ENCODE results near the gene ZDHHC7. TPM values are rescaled to one million over a fixed set of nuclear protein-coding genes. Genes with fewer than 3 reads are reported as not detected.

Gene ZDHHC7
- total RNA-seq, 3 donors from 2014 or later (not counting 1 experiment from before 2014, with no cell fraction given) = 37.9 to 64.9 (median 45.2) TPM

- ATAC-seq (no peak), DNase-seq (peak in 1 of 2 donors; percentile 20)
- Histone ChIP-seq H3K4me3 (ENCODE audit: low read length) (no peak overlapping the region), H3K4me1 (ENCODE audit: control insufficient read depth, insufficient read depth, low read length) (peaks cover 49% of the 10 kb centered on the region), H3K27me3 (ENCODE audit: control insufficient read depth, insufficient read depth, low read length) (no peaks in the 10 kb centered on the region), H3K36me3 (ENCODE audit: control insufficient read depth, insufficient read depth, low read length) (no peaks in the 10 kb centered on the region), H3K9me3 (ENCODE audit: control insufficient read depth, insufficient read depth, low read length) (no peaks in the 10 kb centered on the region), H3K27ac (ENCODE audit: low read length) (no peak overlapping the region)
- intact Hi-C loops (cut with micrococcal nuclease) = no loop called here
- Mint-ChIP-seq H3K27ac (peak overlapping the region; percentile 90 to 91), H3K4me3 (peak overlapping the region; percentile 78), H3K27me3 (ENCODE audit: low read depth in 2 of 2) (peaks cover 11 to 18% of the 10 kb centered on the region in 2 donors), H3K36me3 (no peaks in the 10 kb centered on the region), H3K9me3 (no peaks in the 10 kb centered on the region), H3K4me1 (peaks cover 32 to 44% of the 10 kb centered on the region in 2 donors)
- 89% methylated on average over 7 of the region's 9 CpGs for WGBS (ENCODE audit: insufficient coverage)
- TF ChIP-seq, protein P1, sequence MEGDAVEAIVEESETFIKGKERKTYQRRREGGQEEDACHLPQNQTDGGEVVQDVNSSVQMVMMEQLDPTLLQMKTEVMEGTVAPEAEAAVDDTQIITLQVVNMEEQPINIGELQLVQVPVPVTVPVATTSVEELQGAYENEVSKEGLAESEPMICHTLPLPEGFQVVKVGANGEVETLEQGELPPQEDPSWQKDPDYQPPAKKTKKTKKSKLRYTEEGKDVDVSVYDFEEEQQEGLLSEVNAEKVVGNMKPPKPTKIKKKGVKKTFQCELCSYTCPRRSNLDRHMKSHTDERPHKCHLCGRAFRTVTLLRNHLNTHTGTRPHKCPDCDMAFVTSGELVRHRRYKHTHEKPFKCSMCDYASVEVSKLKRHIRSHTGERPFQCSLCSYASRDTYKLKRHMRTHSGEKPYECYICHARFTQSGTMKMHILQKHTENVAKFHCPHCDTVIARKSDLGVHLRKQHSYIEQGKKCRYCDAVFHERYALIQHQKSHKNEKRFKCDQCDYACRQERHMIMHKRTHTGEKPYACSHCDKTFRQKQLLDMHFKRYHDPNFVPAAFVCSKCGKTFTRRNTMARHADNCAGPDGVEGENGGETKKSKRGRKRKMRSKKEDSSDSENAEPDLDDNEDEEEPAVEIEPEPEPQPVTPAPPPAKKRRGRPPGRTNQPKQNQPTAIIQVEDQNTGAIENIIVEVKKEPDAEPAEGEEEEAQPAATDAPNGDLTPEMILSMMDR (IDR thresholded peaks at IDR 0.05) = no peak
Measured at GRCh38 chr16:85057212-85057889, 46.0 kb upstream of the ZDHHC7 start.

DNA sequence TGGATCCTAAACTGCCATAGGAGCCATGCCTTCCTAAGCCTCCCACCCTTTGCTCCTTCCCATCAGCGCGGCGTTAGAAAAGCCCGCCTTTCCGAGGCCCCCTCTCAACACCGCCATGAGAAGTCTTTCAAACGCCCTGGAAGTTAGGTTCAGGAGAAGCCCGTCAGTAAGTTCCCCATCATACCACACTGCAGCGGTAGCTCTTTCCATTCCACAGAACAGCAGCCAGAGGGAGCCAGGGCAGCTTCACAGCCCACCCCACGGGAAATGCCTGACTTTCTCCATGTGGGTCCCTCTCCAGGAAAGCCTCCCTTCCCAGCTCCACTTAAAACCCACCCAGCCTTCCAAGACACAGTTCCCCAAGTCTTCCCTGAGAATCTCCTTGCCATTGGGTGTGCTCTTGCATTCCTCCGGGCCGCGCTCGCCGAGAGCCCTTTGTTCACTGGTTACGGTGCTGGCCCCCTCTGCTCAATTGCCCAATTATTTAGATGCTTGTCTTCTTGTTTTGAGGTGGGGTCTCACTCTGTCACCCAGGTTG lies 44.9 kb upstream of the ZDHHC7 start:
- H3K27ac Mint-ChIP-seq = peak overlapping the region; percentile 90 to 91
- WGBS (ENCODE audit: insufficient coverage) = 57% methylated on average over 16 of the region's 16 CpGs
- no peaks in the 10 kb centered on the region for H3K9me3 Mint-ChIP-seq
- intact Hi-C loops (cut with micrococcal nuclease) = loop anchor here (1.0 kb wide), 1 partner anchor 30 kb away; no protein-coding TSS in a partner anchor
- H3K9me3 ChIP-seq (ENCODE audit: control insufficient read depth, insufficient read depth, low read length) = no peaks in the 10 kb centered on the region
- no peak for ATAC-seq
- H3K27me3 ChIP-seq (ENCODE audit: control insufficient read depth, insufficient read depth, low read length) = no peaks in the 10 kb centered on the region
- H3K4me1 Mint-ChIP-seq = peaks cover 32 to 34% of the 10 kb centered on the region in 2 donors
- H3K36me3 ChIP-seq (ENCODE audit: control insufficient read depth, insufficient read depth, low read length) = no peaks in the 10 kb centered on the region
- H3K36me3 Mint-ChIP-seq = no peaks in the 10 kb centered on the region
- peaks cover 4 to 18% of the 10 kb centered on the region in 2 donors for H3K27me3 Mint-ChIP-seq (ENCODE audit: low read depth in 2 of 2)
- peak overlapping the region; percentile 4 for H3K4me3 ChIP-seq (ENCODE audit: low read length)
- H3K4me1 ChIP-seq (ENCODE audit: control insufficient read depth, insufficient read depth, low read length) = peaks cover 38% of the 10 kb centered on the region
- TF ChIP-seq, protein P1 (IDR thresholded peaks at IDR 0.05) = no peak
- DNase-seq = peak in 1 of 2 donors; percentile 54
- peak overlapping the region; percentile 78 for H3K4me3 Mint-ChIP-seq
- peak overlapping the region; percentile 85 for H3K27ac ChIP-seq (ENCODE audit: low read length)

- H3K4me3 ChIP-seq (ENCODE audit: low read length) = peak overlapping the region; percentile 6
Measured at GRCh38 chr16:85055493-85056210, 44.3 kb upstream of the ZDHHC7 start.

More at GRCh38 chr16:85055493-85056210, 44.3 kb upstream of the ZDHHC7 start:
- H3K4me1 Mint-ChIP-seq = peaks cover 32% of the 10 kb centered on the region in 2 donors
- no peaks in the 10 kb centered on the region for H3K9me3 Mint-ChIP-seq
- no peaks in the 10 kb centered on the region for H3K36me3 Mint-ChIP-seq
- DNase-seq = peak; percentile 75 to 93
- H3K36me3 ChIP-seq (ENCODE audit: control insufficient read depth, insufficient read depth, low read length) = no peaks in the 10 kb centered on the region
- TF ChIP-seq, protein P1 (IDR thresholded peaks at IDR 0.05) = no peak
- H3K27me3 ChIP-seq (ENCODE audit: control insufficient read depth, insufficient read depth, low read length) = no peaks in the 10 kb centered on the region
- H3K9me3 ChIP-seq (ENCODE audit: control insufficient read depth, insufficient read depth, low read length) = no peaks in the 10 kb centered on the region
- peak; percentile 86 to 97 (median 94) for ATAC-seq
- peak overlapping the region; percentile 78 for H3K4me3 Mint-ChIP-seq
- WGBS (ENCODE audit: insufficient coverage) = 9% methylated on average over 12 of the region's 14 CpGs
- intact Hi-C loops (cut with micrococcal nuclease) = loop anchor here (1.0 kb wide), 4 partner anchors 27 to 49 kb away; partner anchors contain the start of gene ZDHHC7
- H3K27me3 Mint-ChIP-seq (ENCODE audit: low read depth in 2 of 2) = peaks cover 2 to 18% of the 10 kb centered on the region in 2 donors
- peak overlapping the region; percentile 85 for H3K27ac ChIP-seq (ENCODE audit: low read length)
- H3K27ac Mint-ChIP-seq = peak overlapping the region; percentile 90 to 91
- peaks cover 36% of the 10 kb centered on the region for H3K4me1 ChIP-seq (ENCODE audit: control insufficient read depth, insufficient read depth, low read length)
